ENCODE measurements around the gene SHC1.

DNA sequence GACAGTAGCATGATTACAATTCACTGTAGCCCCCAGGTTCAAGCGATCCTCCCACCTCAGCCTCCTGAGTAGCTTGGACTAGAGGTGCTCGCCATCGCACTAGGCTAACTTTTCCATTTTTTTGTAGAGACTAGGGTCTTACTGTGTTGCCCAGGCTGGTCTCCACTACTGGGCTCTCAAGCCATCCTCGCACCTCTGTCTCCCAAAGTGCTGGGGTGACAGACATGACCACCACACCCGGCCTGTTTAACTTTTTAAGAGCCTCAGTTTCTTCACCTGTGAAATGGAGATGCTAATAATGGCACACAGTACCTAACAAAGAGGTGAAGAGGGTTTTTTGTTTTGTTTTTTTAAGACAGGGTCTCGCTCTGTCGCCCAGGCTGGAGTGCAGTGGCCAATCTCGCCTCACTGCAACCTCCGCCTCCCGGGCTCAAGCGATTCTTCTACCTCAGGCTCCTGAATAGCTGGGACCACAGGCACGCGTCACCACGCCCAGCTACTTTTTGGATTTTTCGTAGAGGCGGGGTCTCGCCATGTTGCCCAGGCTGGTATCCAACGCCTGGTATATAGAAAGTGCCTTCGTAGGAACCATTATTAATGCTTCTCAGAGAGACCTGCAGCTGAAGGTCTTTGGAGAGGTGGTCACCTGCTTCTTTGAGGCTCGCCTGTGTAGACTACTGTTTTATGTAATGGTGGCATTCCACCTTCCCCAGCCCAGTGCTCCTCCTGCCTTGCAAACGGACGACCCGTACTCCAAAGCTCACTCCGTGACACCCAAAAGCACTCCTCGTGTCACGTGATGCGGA lies 34.6 kb downstream of the SHC1 start:
- no peak for TF ChIP-seq EZH2phosphoT487 (conservative IDR thresholded peaks at IDR 0.05; ENCODE audit: low read length)
- no peak for TF ChIP-seq CTCF (IDR thresholded peaks at IDR 0.05; ENCODE audit: insufficient read depth, low read length, poor library complexity, severe bottlenecking)
